Stimulated activated CD4-positive, alpha-beta T cell treated with anti-CD3 and anti-CD28 coated beads, Interleukin-2, amount 100 ng/mL, for 4 hours (primary cell): ENCODE measurements around the gene ELP6.
"Not testable (repeated sequence)": the region's sequence is repeated elsewhere in the genome, so short reads cannot be mapped to it uniquely, and the experiment has no call there.

Experiments used
- DNase-seq: peaks from one replicate; pipeline ENCODE4 v3.0.0-alpha.2; 2020; ENCODE audit warnings: low read depth

The ELP6 gene

DNA sequence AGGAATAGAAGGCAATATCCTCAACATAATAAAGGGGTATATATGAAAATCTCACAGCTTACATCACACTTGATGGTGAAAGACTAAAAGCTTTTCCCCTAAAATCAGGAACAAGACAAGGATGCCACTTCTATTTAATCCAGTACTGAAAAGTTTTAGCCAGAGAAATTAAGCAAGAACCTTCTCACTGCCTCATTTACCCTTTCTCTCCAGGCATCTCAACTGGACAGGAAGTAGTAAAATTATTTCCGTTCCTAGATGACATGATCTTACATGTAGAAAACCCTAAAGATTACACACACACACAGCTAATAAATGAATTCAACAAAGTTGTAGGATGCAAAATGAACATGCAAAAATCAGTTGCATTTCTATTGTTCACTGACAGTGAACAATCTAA is 48.9 kb downstream of the ELP6 start:
- DNase-seq: no peak

- DNase-seq: not testable (repeated sequence)
These were observed 53.9 kb downstream of the ELP6 start for GRCh38 chr3:47459534-47460085.

DNA sequence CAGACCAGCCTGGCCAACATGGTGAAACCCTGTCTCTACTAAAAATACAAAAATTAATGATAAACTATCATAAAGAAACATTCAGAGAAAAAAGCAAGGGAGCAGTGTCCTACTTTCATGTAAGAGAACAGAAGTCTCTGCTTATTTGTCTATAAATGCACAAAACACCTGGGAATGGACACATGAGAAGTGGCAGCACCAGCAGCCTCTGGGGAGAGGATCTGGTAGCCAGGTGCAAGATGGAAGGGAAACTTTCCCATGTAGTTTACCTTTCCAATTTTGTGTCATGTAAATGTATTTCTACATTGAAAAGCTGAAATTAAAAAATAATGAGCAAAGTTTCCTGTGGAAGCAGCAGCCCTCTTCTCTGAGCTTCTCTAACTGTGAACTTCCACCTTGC is 56.5 kb downstream of the ELP6 start:
- no peak for DNase-seq

- DNase-seq: no peak
These were observed 57.6 kb downstream of the ELP6 start for GRCh38 chr3:47455806-47456452.

GRCh38 chr3:47452453-47453215 is 60.9 kb downstream of the ELP6 start:
- no peak for DNase-seq
